GM18861 (cell line): ENCODE results near the gene GPATCH8.
A peak's percentile ranks its signal among the peaks of the same experiment; 100 is the strongest.

ENCODE experiments used
- ATAC-seq: cut with Tn5 transposase; IDR thresholded peaks from one replicate; pipeline ENCODE4 v1.9.1; 2021; ENCODE audit not compliant: unreplicated experiment

Gene GPATCH8

GRCh38 chr17:44464037-44464436, 39.2 kb downstream of the GPATCH8 start:
- no peak for ATAC-seq

- ATAC-seq: no peak
These were observed 51.4 kb downstream of the GPATCH8 start for GRCh38 chr17:44451832-44452231.

- no peak for ATAC-seq
These were observed 52.1 kb downstream of the GPATCH8 start for GRCh38 chr17:44451016-44451627.

- no peak for ATAC-seq
These were observed 54.8 kb downstream of the GPATCH8 start for GRCh38 chr17:44448412-44448811.

GRCh38 chr17:44444735-44445105, 58.5 kb downstream of the GPATCH8 start:
- no peak for ATAC-seq

GRCh38 chr17:44442806-44443205, 60.4 kb downstream of the GPATCH8 start:
- ATAC-seq: no peak

GRCh38 chr17:44439168-44439567, 64.0 kb downstream of the GPATCH8 start:
- ATAC-seq: no peak

- ATAC-seq: no peak
These were observed 64.6 kb downstream of the GPATCH8 start for GRCh38 chr17:44438636-44439035.

- no peak for ATAC-seq
These were observed 66.9 kb downstream of the GPATCH8 start for GRCh38 chr17:44436336-44436735.

- no peak for ATAC-seq
These were observed 70.7 kb downstream of the GPATCH8 start for GRCh38 chr17:44432254-44433157.

GRCh38 chr17:44424828-44425461, 78.3 kb downstream of the GPATCH8 start:
- no peak for ATAC-seq

- peak; percentile 56 for ATAC-seq
These were observed 85.7 kb downstream of the GPATCH8 start for GRCh38 chr17:44417553-44417952.

- no peak for ATAC-seq
These were observed 86.5 kb downstream of the GPATCH8 start for GRCh38 chr17:44416558-44417289.

- ATAC-seq: no peak
These were observed 88.6 kb downstream of the GPATCH8 start for GRCh38 chr17:44414394-44415155.

- ATAC-seq: no peak
These were observed 93.7 kb downstream of the GPATCH8 start for GRCh38 chr17:44409309-44410028.

- ATAC-seq: no peak
These were observed 94.4 kb downstream of the GPATCH8 start for GRCh38 chr17:44408786-44409185.

GRCh38 chr17:44402564-44403172, 100.5 kb downstream of the GPATCH8 start:
- ATAC-seq: peak; percentile 74

GRCh38 chr17:44400226-44400847, 102.9 kb downstream of the GPATCH8 start:
- no peak for ATAC-seq
